GM12878 (cell line): ENCODE results near the gene PHF2. TPM values are rescaled to one million over a fixed set of nuclear protein-coding genes. Genes with fewer than 3 reads are reported as not detected.

ENCODE experiments used
- ATAC-seq: fragments of 200-7000 bp; cut with Tn5 transposase; 3 replicates; pipeline ENCODE4 v1.9.1; 2020; ENCODE audit warnings: mild to moderate bottlenecking, moderate library complexity
- BruUV-seq: library from RNA; stranded (reverse); fragments of 400-500 nt; replicated peaks from 2 replicates; lab custom pipeline; 2021; lab: Mats Ljungman, UMichigan
- CTCF ChIA-PET: fragments of 300-600 bp; sonication (Branson Sonifier 250); formaldehyde crosslinking; extraction: SDS; loops from one replicate; lab custom pipeline; 2021; ENCODE audit warnings: inconsistent platforms; lab: Yijun Ruan, JAX
- POLR2A ChIA-PET: fragments of 350-600 bp; formaldehyde crosslinking; extraction: SDS; loops from one replicate; lab custom pipeline; 2021; ENCODE audit warnings: inconsistent platforms; lab: Charles Lee
- RAD21 ChIA-PET: fragments of 300-600 bp; sonication (Branson Sonifier 250); formaldehyde crosslinking; loops from one replicate; lab custom pipeline; 2023; ENCODE audit warnings: antibody characterized with exemption; ENCODE audit not compliant: unreplicated experiment; lab: Charles Lee
- SMC1A ChIA-PET: fragments of 300-600 bp; sonication (Branson Sonifier 250); formaldehyde crosslinking; loops from one replicate; lab custom pipeline; 2023; ENCODE audit not compliant: unreplicated experiment, uncharacterized antibody; lab: Charles Lee
- DNase-seq: peaks from one replicate; pipeline ENCODE4 v3.0.0-alpha.2; 2011; ENCODE audit warnings: low read depth, low spot score
- FAIRE-seq: peaks from 3 replicates; lab custom pipeline; 2011; peaks lifted over from hg19 to GRCh38; lab: Jason Lieb, UNC
- H2AFZ ChIP-seq: 2 replicates; pipeline ENCODE4 v1.6.0; 2011; ENCODE audit warnings: low read depth, low read length, control low read depth; ENCODE audit not compliant: control insufficient read depth
- H3K27ac ChIP-seq: 2 replicates; pipeline ENCODE4 v1.5.1; 2011; ENCODE audit warnings: control low read depth; ENCODE audit not compliant: control insufficient read depth, insufficient read depth
- H3K27me3 ChIP-seq, 2 experiments: replicated peaks in 1 of 2; 2 replicates each; pipeline versions ENCODE4 v1.6.0 to v1.6.1; 2011; ENCODE audit warnings: low read length in 1 of 2; ENCODE audit not compliant: control insufficient read depth in 2 of 2, insufficient read depth in 2 of 2
- H3K36me3 ChIP-seq, 2 experiments: 2 replicates each; pipeline ENCODE4 v1.5.1; 2011; ENCODE audit warnings: low read length in 1 of 2; ENCODE audit not compliant: control insufficient read depth in 2 of 2, insufficient read depth in 2 of 2
- H3K4me1 ChIP-seq: 2 replicates; pipeline ENCODE4 v1.6.1; 2011; ENCODE audit warnings: mild to moderate bottlenecking, low read length, moderate library complexity, mixed read lengths; ENCODE audit not compliant: control insufficient read depth, insufficient read depth
- H3K4me2 ChIP-seq: 2 replicates; pipeline ENCODE4 v1.6.0; 2011; ENCODE audit warnings: control low read depth; ENCODE audit not compliant: control insufficient read depth, insufficient read depth
- H3K4me3 ChIP-seq: fragments of 200-600 bp; sonication (generic); 2 replicates; pipeline ENCODE4 v1.5.1; 2016
- H3K79me2 ChIP-seq: 2 replicates; pipeline ENCODE4 v1.6.0; 2011; ENCODE audit warnings: low read length; ENCODE audit not compliant: control insufficient read depth, insufficient read depth
- H3K9ac ChIP-seq: 2 replicates; pipeline ENCODE4 v1.8.0; 2011; ENCODE audit warnings: low read length, control low read depth, mixed read lengths; ENCODE audit not compliant: control insufficient read depth, insufficient read depth
- H3K9me3 ChIP-seq: replicated peaks from 3 replicates; pipeline ENCODE4 v1.5.1; 2011; ENCODE audit warnings: mild to moderate bottlenecking, low read length; ENCODE audit not compliant: control insufficient read depth, insufficient read depth
- H4K20me1 ChIP-seq: 2 replicates; pipeline ENCODE4 v1.6.0; 2011; ENCODE audit not compliant: control insufficient read depth, insufficient read depth
- BACH1 ChIP-seq: fragments of 450-650 bp; IDR thresholded peaks from 2 replicates; pipeline ENCODE4 v1.6.1; 2017; ENCODE audit warnings: mild to moderate bottlenecking, borderline replicate concordance
- E2F4 ChIP-seq: IDR thresholded peaks from 2 replicates; pipeline ENCODE4 v1.6.1; 2012; ENCODE audit warnings: low read depth, low read length, improper control_type of control experiment
- EED ChIP-seq: sonication (generic); IDR thresholded peaks from 2 replicates; pipeline ENCODE4 v1.6.1; 2016; ENCODE audit warnings: antibody characterized with exemption, low read depth
- EP300 ChIP-seq, 2 experiments: fragments of 150-350 bp in 1 of 2; IDR thresholded peaks; 2 replicates each; pipeline ENCODE4 v1.6.1; 2011 to 2012; ENCODE audit warnings: low read depth in 2 of 2, low read length in 2 of 2, borderline replicate concordance in 1 of 2, improper control_type of control experiment in 1 of 2, inconsistent platforms in 1 of 2; ENCODE audit not compliant: control insufficient read depth in 1 of 2
- HSF1 ChIP-seq: fragments of 150-350 bp; IDR thresholded peaks from 2 replicates; pipeline ENCODE4 v1.6.1; 2014; ENCODE audit warnings: mild to moderate bottlenecking, low read depth, low read length
- IRF4 ChIP-seq: IDR thresholded peaks from 2 replicates; pipeline ENCODE4 v1.6.1; 2011; ENCODE audit warnings: low read depth, low read length
- NR2C1 ChIP-seq: fragments of 450-650 bp; IDR thresholded peaks from 2 replicates; pipeline ENCODE4 v1.6.1; 2017; ENCODE audit warnings: antibody characterized with exemption, mild to moderate bottlenecking, moderate library complexity
- PAX5 ChIP-seq: IDR thresholded peaks from 2 replicates; pipeline ENCODE4 v1.6.1; 2011; ENCODE audit warnings: low read depth, low read length, borderline replicate concordance
- WGBS: methylation state at CpG from one replicate; pipeline ENCODE4 v1.1.6; 2016; ENCODE audit warnings: low lambda C conversion rate; ENCODE audit not compliant: insufficient replicate concordance, insufficient coverage; ENCODE audit errors: missing lambda C conversion rate; 5-methylcytosine and 5-hydroxymethylcytosine counted together
- in situ Hi-C: fragments of 300-500 bp; cut with MboI; formaldehyde crosslinking; loops from 9 replicates; pipeline ENCODE4 v1.14.3; 2018; ENCODE audit warnings: mixed read lengths
- intact Hi-C: fragments of 100-400 bp; cut with micrococcal nuclease; formaldehyde crosslinking; loops from one replicate; pipeline ENCODE4 v1.14.2; 2022; ENCODE audit not compliant: unreplicated experiment
- polyA plus RNA-seq, 11 experiments: library from polyadenylated mRNA; depleted of rRNA in 4 of 11; unstranded in 6 of 11; stranded (reverse) in 5 of 11; fragments of >200 nt; fragmentation: Nextera tagmentation in 4 of 11; fragmentation: Illumina TruSeq in 1 of 11; extraction: Ambion mirVana in 4 of 11; extraction: Trizol in 1 of 11; gene quantifications; 1 replicate in 1 of 11; 2 replicates in 10 of 11; pipeline versions ENCODE4 v1.2.1 to v1.2.3, GENCODE V29; 2011 to 2016; ENCODE audit warnings: inconsistent platforms in 2 of 11, missing spikeins in 2 of 11, low read depth in 1 of 11
- total RNA-seq, 4 experiments: library from RNA; depleted of rRNA in 3 of 4; stranded (reverse); fragments of >200 nt in 3 of 4; fragmentation: Illumina TruSeq in 1 of 4; extraction: Trizol in 1 of 4; gene quantifications; 2 replicates each; pipeline versions ENCODE4 v1.2.1 to v1.2.3, GENCODE V29; 2013 to 2021
- TF ChIP-seq, protein P1 (sequence below): fragments of 450-650 bp; IDR thresholded peaks from 2 replicates; pipeline ENCODE4 v1.6.1; 2016; ENCODE audit warnings: mild to moderate bottlenecking, moderate library complexity, borderline replicate concordance

Gene PHF2
- total and polyA plus RNA-seq, 10 of the 15 experiments (the other 5 are each of a cell fraction or from before 2014, with no cell fraction given) = 0.34 to 13.3 (median 5.5) TPM

DNA sequence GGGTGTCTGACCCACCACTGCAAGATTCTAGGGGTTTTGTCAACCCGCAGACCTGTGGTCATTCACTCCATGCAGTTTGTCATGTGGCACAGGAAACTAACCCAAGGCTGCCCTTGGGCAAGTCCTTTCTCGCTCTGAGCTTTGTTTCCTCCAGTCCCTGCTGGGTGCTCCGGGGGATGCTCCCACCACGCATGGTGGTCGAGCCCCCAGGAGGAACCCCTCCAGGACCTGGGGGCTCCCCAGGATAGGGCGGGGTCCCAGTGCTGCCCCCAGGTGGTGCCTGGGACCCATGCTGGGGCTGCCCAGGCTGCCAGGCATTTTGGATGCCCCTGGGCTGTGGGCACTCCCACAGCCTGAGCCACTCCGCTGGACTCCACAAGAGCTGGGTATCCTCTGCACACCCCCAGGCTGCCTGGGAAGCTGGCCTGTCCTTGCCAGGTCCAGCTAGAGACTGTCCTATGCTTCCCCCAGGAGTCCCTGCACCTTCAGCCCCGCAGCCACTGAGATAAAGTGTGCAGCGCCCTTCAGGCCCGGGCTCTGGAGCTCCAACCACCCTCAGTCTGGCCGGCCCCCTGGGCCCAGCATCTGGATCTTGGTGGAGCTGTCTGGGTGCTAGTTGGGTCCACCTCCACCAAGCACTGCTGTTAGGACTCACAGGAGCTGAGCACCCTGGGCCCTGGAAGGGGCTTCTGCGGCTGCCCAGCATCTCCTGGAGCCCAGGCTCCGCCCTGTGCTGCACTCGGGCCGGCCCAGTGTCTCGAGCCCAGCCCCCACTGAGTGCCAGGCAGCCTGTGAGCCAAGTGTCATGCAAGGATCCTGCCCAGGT is 104.3 kb downstream of the PHF2 start:
- Histone ChIP-seq H3K27ac (no peak overlapping the region), H3K4me1 (no peaks in the 10 kb centered on the region), H3K9ac (no peak overlapping the region), H2AFZ (no peak overlapping the region), H3K79me2 (no peaks in the 10 kb centered on the region), H3K4me3 (no peak overlapping the region), H3K4me2 (no peak overlapping the region), H3K9me3 (no peaks in the 10 kb centered on the region), H4K20me1 (no peaks in the 10 kb centered on the region), H3K36me3 (no peaks in the 10 kb centered on the region; a peak in 1 of 4 replicates), H3K27me3 (no peaks in the 10 kb centered on the region)
- no peak for ATAC-seq
- BruUV-seq = no TSS peak
- in situ Hi-C loops = loop anchor here (5.0 kb wide), 1 partner anchor 287 kb away; no protein-coding TSS in a partner anchor
- POLR2A ChIA-PET = no interaction called here
- intact Hi-C loops = loop anchor here (10.0 kb wide), 1 partner anchor 534 kb away; no protein-coding TSS in a partner anchor
- FAIRE-seq = no peak
- WGBS = 64% methylated on average over 16 of the region's 16 CpGs
- no peak for DNase-seq
- CTCF ChIA-PET = interaction anchor here (5.5 kb wide), 1 partner anchor 282 kb away, joined by 36 read pairs; no protein-coding TSS in a partner anchor
- no peak for TF ChIP-seq BACH1
- TF ChIP-seq, protein P1, sequence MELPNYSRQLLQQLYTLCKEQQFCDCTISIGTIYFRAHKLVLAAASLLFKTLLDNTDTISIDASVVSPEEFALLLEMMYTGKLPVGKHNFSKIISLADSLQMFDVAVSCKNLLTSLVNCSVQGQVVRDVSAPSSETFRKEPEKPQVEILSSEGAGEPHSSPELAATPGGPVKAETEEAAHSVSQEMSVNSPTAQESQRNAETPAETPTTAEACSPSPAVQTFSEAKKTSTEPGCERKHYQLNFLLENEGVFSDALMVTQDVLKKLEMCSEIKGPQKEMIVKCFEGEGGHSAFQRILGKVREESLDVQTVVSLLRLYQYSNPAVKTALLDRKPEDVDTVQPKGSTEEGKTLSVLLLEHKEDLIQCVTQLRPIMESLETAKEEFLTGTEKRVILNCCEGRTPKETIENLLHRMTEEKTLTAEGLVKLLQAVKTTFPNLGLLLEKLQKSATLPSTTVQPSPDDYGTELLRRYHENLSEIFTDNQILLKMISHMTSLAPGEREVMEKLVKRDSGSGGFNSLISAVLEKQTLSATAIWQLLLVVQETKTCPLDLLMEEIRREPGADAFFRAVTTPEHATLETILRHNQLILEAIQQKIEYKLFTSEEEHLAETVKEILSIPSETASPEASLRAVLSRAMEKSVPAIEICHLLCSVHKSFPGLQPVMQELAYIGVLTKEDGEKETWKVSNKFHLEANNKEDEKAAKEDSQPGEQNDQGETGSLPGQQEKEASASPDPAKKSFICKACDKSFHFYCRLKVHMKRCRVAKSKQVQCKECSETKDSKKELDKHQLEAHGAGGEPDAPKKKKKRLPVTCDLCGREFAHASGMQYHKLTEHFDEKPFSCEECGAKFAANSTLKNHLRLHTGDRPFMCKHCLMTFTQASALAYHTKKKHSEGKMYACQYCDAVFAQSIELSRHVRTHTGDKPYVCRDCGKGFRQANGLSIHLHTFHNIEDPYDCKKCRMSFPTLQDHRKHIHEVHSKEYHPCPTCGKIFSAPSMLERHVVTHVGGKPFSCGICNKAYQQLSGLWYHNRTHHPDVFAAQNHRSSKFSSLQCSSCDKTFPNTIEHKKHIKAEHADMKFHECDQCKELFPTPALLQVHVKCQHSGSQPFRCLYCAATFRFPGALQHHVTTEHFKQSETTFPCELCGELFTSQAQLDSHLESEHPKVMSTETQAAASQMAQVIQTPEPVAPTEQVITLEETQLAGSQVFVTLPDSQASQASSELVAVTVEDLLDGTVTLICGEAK = no peak
- no peak for TF ChIP-seq PAX5
- no peak for TF ChIP-seq EED
- TF ChIP-seq IRF4 = no peak
- TF ChIP-seq EP300 (IDR thresholded peaks at IDR 0.05; ENCODE audit: borderline replicate concordance in 1 of 2, control insufficient read depth in 1 of 2, low read depth in 2 of 2, low read length in 2 of 2) = no peak
- no peak for TF ChIP-seq HSF1
- TF ChIP-seq E2F4 = no peak
- no peak for TF ChIP-seq NR2C1
- SMC1A ChIA-PET = no interaction called here
- RAD21 ChIA-PET = no interaction called here
